SKM-1 treated with dmso at 0.1 percent for 144 hours (cell line): Measurements from ENCODE around the gene NCCRP1.

Experiments used
- DNase-seq: peaks from one replicate; lab custom pipeline; 2025; ENCODE audit not compliant: unreplicated experiment; lab: John Stamatoyannopoulos, UW

The NCCRP1 gene

DNA sequence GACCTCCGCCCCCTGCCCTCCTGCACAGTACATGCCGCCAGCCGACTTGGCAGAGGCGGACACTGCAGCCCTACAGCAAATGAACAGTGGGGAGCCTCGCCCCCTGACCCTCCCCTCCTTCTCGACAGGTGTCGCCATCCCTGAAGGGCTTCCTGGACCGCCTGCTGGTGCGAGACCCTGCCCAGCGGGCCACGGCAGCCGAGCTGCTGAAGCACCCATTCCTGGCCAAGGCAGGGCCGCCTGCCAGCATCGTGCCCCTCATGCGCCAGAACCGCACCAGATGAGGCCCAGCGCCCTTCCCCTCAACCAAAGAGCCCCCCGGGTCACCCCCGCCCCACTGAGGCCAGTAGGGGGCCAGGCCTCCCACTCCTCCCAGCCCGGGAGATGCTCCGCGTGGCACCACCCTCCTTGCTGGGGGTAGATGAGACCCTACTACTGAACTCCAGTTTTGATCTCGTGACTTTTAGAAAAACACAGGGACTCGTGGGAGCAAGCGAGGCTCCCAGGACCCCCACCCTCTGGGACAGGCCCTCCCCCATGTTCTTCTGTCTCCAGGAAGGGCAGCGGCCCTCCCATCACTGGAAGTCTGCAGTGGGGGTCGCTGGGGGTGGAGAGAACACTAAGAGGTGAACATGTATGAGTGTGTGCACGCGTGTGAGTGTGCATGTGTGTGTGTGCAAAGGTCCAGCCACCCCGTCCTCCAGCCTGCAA is 18.3 kb upstream of the NCCRP1 start:
- DNase-seq: no peak

DNA sequence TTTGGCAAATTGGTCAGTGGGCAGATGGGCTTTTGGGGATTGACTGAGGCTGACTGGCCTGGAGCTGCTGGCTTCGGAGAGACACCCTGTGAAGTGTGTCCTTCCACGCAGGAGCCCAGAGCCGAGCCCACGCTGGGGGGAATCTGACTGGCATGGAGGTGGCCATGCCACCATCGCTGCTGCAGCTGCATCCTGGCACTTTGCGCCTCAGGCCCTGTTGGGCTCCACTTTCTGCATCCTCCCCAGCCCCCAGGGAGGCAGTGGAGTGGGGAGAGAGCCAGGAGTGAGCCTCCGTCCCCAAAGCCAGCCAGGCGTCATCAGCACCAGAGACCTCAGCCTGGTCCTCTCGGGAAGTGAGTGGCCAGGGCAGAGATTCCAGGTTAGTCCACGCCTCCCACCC is 17.0 kb upstream of the NCCRP1 start:
- DNase-seq: no peak

DNA sequence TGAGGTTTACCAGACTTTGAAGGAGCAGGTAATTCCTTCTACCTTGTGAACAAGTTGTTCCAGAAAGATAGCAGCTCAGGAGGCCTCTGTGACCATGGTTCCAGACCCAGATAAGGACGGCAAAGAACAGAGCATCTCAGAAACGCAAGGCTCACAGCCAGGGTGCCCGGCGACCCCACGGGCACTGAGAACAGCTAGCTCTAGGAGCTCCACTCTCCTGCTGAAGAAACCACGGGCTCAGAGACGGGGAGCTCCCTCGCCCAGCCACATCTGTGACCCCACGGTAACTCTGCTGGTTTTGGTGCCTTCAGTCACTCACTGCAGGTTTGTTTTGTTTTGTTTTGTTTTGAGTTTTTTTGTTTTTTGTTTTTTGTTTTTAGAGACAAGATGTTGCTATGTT is 16.0 kb upstream of the NCCRP1 start:
- DNase-seq: no peak

DNA sequence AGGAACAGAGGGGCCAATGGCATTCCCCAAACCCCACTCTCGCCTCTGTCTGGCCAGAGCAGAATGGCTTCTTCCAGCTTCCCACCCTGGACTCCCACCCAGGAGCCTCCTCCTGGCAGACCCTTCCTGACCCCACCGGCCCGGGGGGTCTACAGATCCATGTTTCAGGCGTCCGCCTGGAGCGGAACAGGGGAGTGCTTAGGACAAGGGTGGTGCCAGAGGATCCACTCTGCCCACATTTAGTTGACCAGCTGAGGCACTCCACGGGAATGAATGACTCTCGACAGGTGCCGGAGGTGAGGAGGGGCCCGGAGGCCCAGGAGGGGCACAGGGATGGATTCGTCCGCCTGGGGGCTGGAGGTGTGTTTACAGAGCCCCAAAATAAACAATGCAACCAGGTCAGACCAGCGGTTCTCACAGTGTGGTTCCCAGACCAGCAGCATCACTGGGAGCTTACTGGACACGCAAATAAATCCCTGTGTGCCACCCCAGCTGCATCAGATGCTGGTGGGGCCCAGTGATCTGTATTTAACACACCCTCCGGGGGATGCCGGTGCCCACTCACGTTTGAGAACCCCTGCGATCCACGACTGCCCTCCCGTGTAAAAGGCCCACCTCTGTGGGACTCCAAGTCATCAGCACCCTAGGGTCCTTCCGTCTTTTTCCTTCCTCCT is 15.1 kb upstream of the NCCRP1 start:
- DNase-seq: no peak

DNA sequence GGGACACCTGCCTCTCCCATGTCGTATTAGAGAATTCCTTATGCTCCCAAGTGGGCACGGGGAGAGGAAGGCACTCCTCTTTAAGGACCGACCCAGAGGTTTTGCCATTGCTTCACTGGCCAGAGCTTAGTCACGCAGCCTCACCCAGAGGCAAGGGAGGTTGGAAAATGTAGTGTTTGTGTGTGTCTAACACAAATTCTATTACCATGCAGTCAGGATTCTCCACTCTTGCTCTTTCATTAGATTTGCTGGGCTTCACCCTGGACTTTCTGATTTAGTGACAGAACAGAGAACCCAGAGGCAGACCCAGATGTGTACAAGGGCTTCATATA is 14.6 kb upstream of the NCCRP1 start:
- DNase-seq: no peak

DNA sequence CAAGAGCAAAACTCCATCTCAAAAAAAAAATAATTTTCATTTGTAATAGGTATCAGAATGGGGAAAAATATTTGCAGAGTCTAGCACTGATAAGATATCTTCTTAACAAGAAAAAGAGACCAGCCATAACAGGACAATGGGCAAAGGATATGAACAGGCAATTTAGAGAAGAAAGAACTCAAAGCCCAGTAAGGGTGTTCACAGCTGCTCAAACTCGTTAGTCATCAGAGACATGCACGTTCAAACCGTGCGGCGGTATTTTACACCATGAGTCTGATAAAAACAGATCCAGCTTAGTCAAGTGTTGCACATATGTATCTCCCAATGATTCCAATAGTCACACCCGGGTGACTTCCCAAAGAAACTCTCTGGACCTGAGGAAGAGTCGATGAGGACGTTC is 13.7 kb upstream of the NCCRP1 start:
- DNase-seq: no peak

DNA sequence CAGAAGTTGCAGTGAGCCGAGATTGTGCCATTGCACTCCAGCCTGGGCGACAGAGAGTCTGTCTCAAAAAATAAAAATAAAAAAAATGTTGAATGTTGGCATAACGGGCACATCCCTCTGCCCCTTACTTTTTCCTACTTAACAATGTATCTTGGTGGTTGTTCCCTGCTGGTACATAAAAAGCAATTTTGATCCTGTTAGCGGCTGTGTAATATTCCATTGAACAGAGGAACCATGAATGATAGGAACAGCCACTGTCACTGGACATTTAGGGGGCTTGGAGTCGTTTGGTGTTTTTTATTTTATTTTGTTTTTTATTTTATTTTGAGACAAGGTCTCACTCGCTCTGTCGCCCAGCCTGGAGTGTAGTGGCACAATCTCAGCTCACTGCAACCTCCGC is 10.4 kb upstream of the NCCRP1 start:
- DNase-seq: no peak

DNA sequence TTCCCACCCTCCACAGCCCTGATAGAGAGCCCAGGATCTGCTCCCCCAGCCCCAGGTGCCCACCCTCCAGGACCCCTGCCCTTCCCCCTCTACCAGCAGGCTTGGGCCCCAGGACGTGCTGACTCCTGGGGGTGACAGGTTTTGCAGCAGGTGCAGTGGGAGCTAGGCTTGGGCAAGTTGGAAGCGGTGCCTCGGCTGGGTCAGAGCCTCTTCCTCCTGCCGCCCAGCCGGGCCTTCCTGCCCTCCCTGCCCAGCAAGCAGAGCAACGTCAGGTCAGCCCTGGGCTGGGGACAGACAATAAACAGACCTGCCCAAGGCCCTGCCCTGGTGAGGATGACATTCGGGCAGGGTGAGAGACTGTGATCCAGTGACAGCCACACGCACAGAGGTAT is 9.2 kb upstream of the NCCRP1 start:
- no peak for DNase-seq

DNA sequence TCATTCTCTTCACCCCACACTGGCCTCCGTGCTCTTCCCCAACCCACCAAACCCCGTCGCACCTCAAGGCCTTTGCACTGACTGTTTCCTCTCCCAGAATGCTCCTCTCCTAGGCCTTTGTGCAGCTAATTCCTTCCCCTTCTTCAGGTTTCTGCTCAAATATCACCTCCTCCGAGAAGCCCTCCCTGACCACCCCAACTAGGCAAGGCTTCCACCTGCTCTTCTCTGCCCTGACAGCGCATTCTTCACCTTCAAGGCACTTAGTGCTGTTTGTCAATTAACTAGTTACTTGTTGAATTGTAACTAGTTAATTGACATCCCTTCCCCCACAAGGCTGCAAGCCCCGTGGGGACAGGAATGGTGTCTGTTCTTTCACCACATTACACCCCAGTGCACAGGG is 7.8 kb upstream of the NCCRP1 start:
- DNase-seq: no peak

DNA sequence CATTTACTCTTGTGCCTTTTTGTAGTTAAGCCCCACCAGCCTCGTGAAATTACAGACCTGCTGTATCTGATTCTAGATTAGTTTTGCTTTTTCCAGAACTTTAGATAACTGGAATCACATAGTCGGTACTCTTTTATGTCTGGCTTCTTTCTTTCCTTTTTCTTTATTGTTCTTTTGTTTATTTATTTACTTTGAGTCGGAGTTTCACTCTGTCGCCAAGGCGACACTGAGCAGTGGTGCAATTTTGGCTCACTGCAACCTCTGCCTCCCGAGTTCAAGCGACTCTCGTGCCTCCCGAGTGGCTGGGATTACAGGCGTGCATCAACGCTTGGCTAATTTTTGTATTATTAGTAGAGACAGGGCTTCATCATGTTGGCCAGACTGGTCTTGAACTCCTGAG is 6.0 kb upstream of the NCCRP1 start:
- DNase-seq: no peak

DNA sequence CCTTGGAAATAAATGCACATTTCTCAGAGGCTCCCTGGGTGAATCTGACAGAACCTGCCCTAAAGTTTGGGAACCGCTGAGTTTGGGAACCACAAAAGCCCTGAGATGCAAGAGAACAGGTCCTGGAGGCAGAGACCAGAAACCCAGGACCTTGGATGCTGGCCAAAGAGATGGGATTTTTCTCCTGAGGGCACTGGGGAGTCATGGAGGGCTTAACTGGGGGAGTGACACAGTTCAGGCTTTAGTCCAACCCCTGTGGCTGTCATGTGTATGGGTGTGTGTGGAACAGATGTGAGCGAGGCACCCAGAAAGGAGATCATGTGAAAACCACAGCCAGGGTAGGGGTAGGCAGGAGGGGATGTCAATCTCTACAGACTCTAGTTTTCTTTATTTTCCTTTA is 3.9 kb upstream of the NCCRP1 start:
- DNase-seq: no peak

DNA sequence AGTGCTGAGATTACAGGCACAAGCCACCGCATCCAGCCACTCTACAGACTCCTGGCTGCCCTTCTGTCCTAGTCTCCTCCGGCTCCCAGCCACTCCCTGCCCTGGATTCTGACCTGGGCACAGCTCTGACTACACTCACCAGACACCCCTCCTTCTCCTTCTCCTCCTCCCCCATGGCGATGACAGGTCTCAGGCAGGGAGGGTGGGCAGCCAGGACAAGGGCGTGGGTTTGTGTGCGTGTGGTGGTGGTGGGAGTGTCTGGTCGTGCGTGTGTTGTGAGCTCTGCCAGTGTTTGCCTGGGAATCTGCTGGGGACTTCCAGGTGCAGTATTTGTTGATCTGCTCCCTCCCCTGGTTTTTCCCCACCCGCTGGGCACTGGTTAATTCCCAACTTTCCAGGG is 3.0 kb upstream of the NCCRP1 start:
- DNase-seq: no peak

DNA sequence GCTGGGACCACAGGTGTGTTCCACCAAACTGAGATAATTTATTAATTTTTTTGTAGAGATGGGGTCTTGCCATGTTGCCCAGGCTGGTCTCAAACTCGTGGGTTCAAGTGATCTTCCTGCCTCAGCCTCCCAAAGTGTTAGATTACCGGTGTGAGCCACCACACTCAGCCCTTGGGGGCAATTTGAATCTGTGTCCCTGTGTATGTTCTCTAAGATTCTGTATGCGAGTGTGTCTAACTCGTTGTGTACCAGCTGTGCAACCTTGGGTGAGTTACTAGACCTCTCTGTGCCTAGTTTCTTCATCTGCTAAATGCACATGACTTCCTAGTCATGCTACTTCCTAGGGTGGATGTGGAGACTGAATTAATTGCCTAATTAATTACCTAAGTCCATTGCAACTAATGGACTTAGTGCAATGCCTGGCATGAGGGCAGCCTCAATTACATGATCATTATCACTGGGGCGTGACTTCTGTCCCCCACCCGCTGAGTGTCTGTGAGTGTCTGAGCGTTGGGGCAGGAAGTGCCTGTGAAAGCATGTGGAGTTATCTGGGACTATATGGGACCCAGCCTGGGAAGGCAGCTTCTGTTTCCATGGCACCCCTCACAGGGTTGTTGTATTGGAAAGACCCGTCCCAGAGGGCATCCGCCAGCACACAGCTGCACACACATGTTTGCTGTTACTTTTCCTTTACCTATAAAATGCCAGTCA is 1.8 kb upstream of the NCCRP1 start:
- no peak for DNase-seq

DNA sequence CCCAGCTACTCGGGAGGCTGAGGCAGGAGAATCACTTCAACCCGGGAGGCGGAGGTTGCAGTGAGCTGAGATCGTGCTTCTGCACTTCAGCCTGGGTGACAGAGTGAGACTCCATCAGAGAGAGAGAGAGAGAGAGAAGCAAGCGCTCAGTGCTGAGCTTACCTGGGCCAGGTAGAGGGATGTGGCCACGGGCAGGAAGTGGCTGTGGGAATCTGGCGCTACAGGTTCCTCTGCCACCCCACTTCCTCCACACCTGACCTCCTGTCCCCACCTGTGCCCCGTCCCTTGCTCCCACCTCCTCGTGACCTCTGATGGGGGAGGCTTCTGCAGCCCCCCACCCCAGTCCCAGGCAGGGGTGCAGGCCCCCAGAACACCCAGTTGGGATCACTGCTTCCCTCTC is 1.0 kb upstream of the NCCRP1 start:
- DNase-seq: no peak

DNA sequence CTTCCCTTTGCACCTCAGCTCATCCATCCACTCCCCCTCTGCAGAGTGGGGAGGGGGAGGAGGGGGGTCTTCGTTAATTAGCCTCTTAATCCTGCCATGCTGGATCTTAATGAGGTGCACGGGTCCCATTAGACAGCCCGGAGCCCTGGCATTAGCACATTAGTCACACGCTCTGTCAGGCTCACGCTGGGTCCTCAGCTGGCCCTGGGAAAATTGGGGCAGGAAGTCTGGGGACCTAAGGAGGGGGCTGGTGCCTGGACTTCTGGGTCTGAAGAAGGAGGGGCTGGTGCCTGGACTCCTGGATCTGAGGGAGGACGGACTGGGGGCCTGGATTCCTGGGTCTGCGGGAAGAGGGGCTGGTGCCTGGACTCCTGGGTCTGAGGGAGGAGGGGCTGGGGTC is 444 bp upstream of the NCCRP1 start:
- DNase-seq: no peak

DNA sequence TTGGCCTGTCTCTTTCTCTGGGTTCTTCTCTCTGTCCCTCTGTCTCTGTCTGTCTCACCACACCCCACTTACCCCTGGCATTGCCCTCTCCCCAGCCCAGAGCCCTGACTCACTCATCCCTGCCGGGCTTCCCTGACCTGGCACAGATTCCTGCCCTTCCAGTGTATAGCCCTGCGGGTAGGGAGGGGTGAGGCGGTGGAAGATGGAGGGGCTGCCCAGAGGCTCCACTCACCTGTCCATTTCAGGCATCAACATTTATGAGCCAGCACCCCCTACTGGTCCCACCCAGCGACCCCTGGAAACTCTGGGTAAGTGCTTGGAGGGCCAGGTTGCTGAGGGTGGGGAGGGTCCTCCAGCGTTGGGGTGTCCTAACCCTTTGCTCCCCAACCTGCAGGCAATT is 1.0 kb downstream of the NCCRP1 start:
- DNase-seq: no peak

DNA sequence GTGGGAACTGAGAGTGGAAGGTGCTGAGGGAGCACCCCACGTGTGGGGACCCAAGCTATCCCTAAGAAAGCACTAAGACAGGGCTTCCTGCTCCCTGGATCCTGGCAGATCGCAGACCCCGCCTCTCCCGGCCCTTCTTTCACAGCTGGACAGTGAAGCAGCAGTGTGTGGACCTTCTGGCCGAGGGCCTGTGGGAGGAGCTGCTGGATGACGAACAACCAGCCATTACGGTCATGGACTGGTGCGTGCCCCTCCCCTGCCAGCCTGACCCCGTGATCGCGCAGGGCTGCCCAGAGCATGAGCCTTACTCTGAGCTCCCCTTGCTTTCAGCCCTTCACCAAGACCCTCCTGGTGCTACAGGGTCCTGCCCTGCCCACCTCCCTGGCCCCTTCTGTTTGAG is 2.3 kb downstream of the NCCRP1 start:
- DNase-seq: no peak

DNA sequence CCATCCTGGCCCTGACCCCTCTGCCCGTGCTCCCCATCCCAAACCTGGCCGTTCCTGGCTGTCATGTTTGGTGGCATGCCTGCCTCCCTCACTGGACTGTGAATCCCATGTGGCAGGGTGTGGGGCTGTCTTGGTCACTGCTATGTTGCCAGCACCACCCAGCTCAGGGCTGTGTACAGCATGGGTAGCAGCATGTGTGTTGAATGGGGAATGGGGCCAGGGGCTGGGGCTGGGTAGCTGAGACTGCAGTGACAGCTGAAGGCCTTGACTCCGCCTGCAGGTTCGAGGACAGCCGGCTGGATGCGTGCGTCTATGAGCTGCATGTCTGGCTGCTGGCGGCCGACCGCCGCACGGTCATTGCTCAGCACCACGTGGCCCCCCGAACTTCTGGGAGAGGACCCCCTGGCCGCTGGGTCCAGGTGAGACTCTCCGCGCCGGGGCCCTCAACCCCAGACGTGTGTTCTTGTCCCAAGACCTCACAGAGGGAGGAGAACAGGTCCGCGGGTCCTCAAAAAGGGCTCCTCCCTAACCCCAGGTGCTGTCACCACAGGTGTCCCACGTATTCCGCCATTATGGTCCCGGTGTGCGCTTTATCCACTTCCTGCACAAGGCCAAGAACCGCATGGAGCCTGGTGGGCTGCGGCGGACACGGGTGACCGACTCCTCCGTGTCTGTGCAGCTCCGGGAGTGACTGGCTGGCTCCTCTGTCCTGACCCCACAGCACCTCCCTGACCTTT is 3.5 kb downstream of the NCCRP1 start:
- no peak for DNase-seq

DNA sequence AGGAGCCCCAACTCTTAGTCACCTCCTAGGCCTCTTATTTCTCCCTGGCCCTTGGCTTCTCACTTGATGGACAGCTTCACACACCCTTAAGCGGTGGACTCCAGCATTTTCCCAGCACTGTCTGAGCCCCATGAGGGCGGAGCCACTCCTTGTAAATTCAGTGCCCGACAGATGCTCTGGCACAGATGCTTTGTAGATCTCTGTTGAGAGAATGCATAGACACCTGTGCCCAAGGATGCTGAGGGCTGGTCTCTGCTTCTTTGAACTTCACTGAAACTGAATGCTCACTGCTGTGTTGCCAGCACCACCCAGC is 4.0 kb downstream of the NCCRP1 start:
- DNase-seq: no peak

DNA sequence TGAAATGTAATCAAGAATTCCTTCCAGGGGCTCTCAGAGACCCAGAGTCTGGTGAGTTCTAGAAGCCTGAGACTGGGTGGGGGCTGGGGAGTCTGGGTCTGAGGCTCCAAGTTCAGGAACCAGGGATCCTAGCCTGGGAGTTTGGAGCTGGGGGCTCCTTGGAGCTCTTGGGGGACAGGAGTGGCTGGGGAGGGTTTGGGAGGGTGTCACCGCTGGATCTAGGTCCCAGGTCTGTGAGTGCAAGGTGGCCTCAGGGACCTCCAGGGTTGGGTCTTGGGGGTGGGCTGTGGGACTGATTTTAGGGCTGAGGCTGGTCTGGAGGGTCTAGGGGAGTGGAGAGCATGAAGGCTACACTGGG is 6.2 kb downstream of the NCCRP1 start:
- no peak for DNase-seq

DNA sequence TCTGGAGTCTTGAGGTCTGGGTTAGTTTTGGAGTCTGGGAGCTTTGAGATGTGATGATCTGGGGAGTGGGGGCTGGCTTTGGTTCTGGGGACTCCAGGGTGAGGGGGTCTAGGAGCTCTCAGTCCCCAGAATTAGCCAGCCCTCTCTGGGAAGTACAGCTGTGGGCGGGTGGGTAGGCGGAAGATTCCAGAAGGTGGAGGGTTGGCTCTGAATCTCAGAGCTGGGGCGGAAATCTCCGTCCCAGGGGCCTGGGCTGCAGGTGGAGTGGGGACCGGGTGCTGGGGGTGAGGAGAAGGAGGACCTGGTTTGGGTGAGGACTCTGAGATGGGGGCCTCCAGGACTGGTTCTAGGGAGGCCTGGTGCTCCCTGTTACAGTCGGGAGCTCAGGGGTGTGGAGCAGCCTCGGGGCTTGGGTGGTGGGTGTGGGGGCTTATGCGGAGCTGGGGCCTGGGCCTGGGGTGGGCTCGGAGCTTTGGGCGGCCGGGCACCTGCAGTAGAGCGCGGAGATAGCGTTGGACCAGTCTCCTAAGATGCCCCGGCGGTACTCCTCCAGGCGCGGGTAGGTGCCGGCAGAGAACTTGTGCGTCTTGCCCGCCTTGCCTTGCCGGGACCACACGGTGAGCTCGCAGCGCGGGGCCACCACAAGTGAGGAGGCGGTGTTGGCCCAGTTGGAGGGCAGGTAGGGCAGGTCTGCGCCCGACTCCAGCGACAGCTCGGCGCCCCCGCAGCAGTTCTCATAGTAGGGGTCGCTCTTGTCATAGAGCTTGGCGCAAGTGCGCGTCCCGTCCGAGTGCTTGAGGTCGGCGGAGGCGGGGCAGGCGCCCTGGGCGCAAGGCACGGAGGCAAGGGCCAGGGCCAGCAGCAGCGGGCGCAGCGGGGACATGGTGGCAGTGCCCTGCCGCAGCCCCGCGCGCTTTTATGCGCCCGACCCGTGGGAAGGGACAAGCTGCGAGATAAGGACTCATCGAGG is 6.9 kb downstream of the NCCRP1 start, which contains the start of gene SYCN:
Gene SYCN, minus strand, starts transcription at position 892 of the 970 bp plus-strand sequence. Its CDS starts 9 bp downstream, at position 883.
- no peak for DNase-seq
